IMR-90 (cell line): ENCODE data around the gene CEMIP2. TPM values are rescaled to one million over a fixed set of nuclear protein-coding genes. Genes with fewer than 3 reads are reported as not detected.
A peak's percentile ranks its signal among the peaks of the same experiment; 100 is the strongest.

Source experiments
- ATAC-seq: fragments of 200-7000 bp; cut with Tn5 transposase; 2 replicates; pipeline ENCODE4 v1.9.1; 2020; ENCODE audit warnings: low read depth, mild to moderate bottlenecking, moderate library complexity
- BruUV-seq: library from RNA; stranded (reverse); fragments of 400-500 nt; replicated peaks from 2 replicates; lab custom pipeline; 2021; lab: Mats Ljungman, UMichigan
- CTCF ChIA-PET: fragments of 300-600 bp; formaldehyde crosslinking; extraction: SDS; loops from one replicate; lab custom pipeline; 2021; ENCODE audit warnings: antibody characterized with exemption; lab: Yijun Ruan, JAX
- POLR2A ChIA-PET: fragments of 300-600 bp; sonication (Branson Sonifier 250); formaldehyde crosslinking; loops from one replicate; lab custom pipeline; 2022; ENCODE audit warnings: antibody characterized with exemption; ENCODE audit not compliant: unreplicated experiment; lab: Charles Lee
- DNase-seq: peaks from one replicate; pipeline ENCODE4 v3.0.0; 2013
- H2AFZ ChIP-seq: replicated peaks from 2 replicates; pipeline ENCODE3; 2013; ENCODE audit warnings: low read length, mild to moderate bottlenecking; ENCODE audit not compliant: poor library complexity
- H2AK5ac ChIP-seq: 2 replicates; pipeline ENCODE4 v1.6.1; 2013; ENCODE audit warnings: low read depth, low read length, inconsistent platforms
- H2AK9ac ChIP-seq: replicated peaks from 2 replicates; pipeline ENCODE3; 2013; ENCODE audit warnings: mild to moderate bottlenecking, low read depth, low read length, moderate library complexity; ENCODE audit not compliant: poor library complexity
- H2BK120ac ChIP-seq: 2 replicates; pipeline ENCODE4 v1.6.1; 2013; ENCODE audit warnings: low read depth, low read length, inconsistent platforms
- H2BK15ac ChIP-seq: 3 replicates; pipeline ENCODE4 v1.6.1; 2013; ENCODE audit warnings: low read depth, low read length, inconsistent platforms
- H2BK20ac ChIP-seq: 2 replicates; pipeline ENCODE4 v1.6.1; 2013; ENCODE audit warnings: low read depth, mild to moderate bottlenecking, inconsistent platforms, low read length, moderate library complexity
- H2BK5ac ChIP-seq: 2 replicates; pipeline ENCODE4 v1.6.1; 2013; ENCODE audit warnings: mild to moderate bottlenecking, low read depth, low read length, inconsistent platforms; ENCODE audit not compliant: poor library complexity, severe bottlenecking
- H3K14ac ChIP-seq: replicated peaks from 2 replicates; pipeline ENCODE4 v1.6.1; 2013; ENCODE audit warnings: low read depth, low read length, inconsistent platforms
- H3K18ac ChIP-seq: 2 replicates; pipeline ENCODE4 v1.6.1; 2013; ENCODE audit warnings: low read depth, low read length, control low read depth
- H3K23ac ChIP-seq: 2 replicates; pipeline ENCODE4 v1.6.1; 2013; ENCODE audit warnings: low read depth, low read length, inconsistent platforms
- H3K27ac ChIP-seq: 2 replicates; pipeline ENCODE4 v1.5.1; 2013; ENCODE audit warnings: mild to moderate bottlenecking, control low read depth, low read length; ENCODE audit not compliant: insufficient read depth
- H3K27me3 ChIP-seq: 2 replicates; pipeline ENCODE4 v1.6.1; 2013; ENCODE audit warnings: low read length; ENCODE audit not compliant: control insufficient read depth, insufficient read depth
- H3K36me3 ChIP-seq: 2 replicates; pipeline ENCODE4 v1.6.1; 2013; ENCODE audit warnings: low read length, mixed read lengths; ENCODE audit not compliant: control insufficient read depth, insufficient read depth
- H3K4ac ChIP-seq: 2 replicates; pipeline ENCODE4 v1.6.1; 2013; ENCODE audit warnings: low read depth, low read length, inconsistent platforms
- H3K4me1 ChIP-seq: 2 replicates; pipeline ENCODE4 v1.6.1; 2013; ENCODE audit warnings: low read length, mixed read lengths; ENCODE audit not compliant: control insufficient read depth, insufficient read depth
- H3K4me2 ChIP-seq: 2 replicates; pipeline ENCODE4 v1.6.1; 2013; ENCODE audit warnings: low read depth, mild to moderate bottlenecking, control low read depth, low read length, moderate library complexity
- H3K4me3 ChIP-seq: 2 replicates; pipeline ENCODE4 v1.5.1; 2013; ENCODE audit warnings: low read depth, mild to moderate bottlenecking, control low read depth, low read length, moderate library complexity; ENCODE audit not compliant: insufficient read depth
- H3K56ac ChIP-seq: 2 replicates; pipeline ENCODE4 v1.6.1; 2013; ENCODE audit warnings: low read length, inconsistent platforms; ENCODE audit not compliant: insufficient read depth; ENCODE audit errors: extremely low read depth
- H3K79me1 ChIP-seq, 2 experiments: 2 replicates each; pipeline ENCODE4 v1.6.1; 2013; ENCODE audit warnings: low read length in 2 of 2, inconsistent platforms in 1 of 2, low read depth in 1 of 2
- H3K9ac ChIP-seq: 2 replicates; pipeline ENCODE4 v1.6.1; 2013; ENCODE audit warnings: low read depth, low read length, control low read depth
- H3K9me1 ChIP-seq: 2 replicates; pipeline ENCODE4 v1.6.1; 2013; ENCODE audit warnings: low read length, inconsistent platforms; ENCODE audit not compliant: insufficient read depth
- H3K9me3 ChIP-seq: 2 replicates; pipeline ENCODE4 v1.6.1; 2013; ENCODE audit warnings: low read length; ENCODE audit not compliant: control insufficient read depth, insufficient read depth
- H4K20me1 ChIP-seq: 2 replicates; pipeline ENCODE4 v1.6.1; 2013; ENCODE audit warnings: low read length, inconsistent platforms; ENCODE audit not compliant: insufficient read depth
- H4K5ac ChIP-seq: 2 replicates; pipeline ENCODE4 v1.6.1; 2013; ENCODE audit warnings: mild to moderate bottlenecking, low read depth, low read length, control low read depth
- H4K8ac ChIP-seq, 2 experiments: 2 replicates each; pipeline ENCODE4 v1.6.1; 2013; ENCODE audit warnings: low read depth in 2 of 2, low read length in 2 of 2, control low read depth in 1 of 2, inconsistent platforms in 1 of 2
- H4K91ac ChIP-seq: 2 replicates; pipeline ENCODE4 v1.6.1; 2013; ENCODE audit warnings: low read depth, low read length, inconsistent platforms; ENCODE audit not compliant: insufficient read depth
- CEBPB ChIP-seq: IDR thresholded peaks from 2 replicates; pipeline ENCODE4 v1.6.1; 2012; ENCODE audit warnings: low read depth, low read length, improper control_type of control experiment
- ELK1 ChIP-seq: fragments of 150-350 bp; IDR thresholded peaks from 2 replicates; pipeline ENCODE4 v1.6.1; 2016; ENCODE audit warnings: low read depth, mild to moderate bottlenecking, low read length, moderate library complexity, borderline replicate concordance
- FOS ChIP-seq: fragments of 150-350 bp; IDR thresholded peaks from 2 replicates; pipeline ENCODE4 v1.6.1; 2016; ENCODE audit warnings: low read depth, low read length
- MAZ ChIP-seq: IDR thresholded peaks from 2 replicates; pipeline ENCODE4 v1.6.1; 2012; ENCODE audit warnings: low read depth, mild to moderate bottlenecking, low read length, improper control_type of control experiment, moderate library complexity, borderline replicate concordance
- RCOR1 ChIP-seq: IDR thresholded peaks from 2 replicates; pipeline ENCODE4 v1.6.1; 2012; ENCODE audit warnings: mild to moderate bottlenecking, low read length, improper control_type of control experiment; ENCODE audit not compliant: insufficient replicate concordance
- WGBS, 2 experiments: methylation state at CpG; one replicate each; pipeline versions ENCODE4 v1.1.5 to v1.1.7; 2013; ENCODE audit warnings: missing lambda C conversion rate in 2 of 2; ENCODE audit not compliant: insufficient read length in 1 of 2; ENCODE audit errors: extremely low coverage in 2 of 2; 5-methylcytosine and 5-hydroxymethylcytosine counted together
- dilution Hi-C: fragments of 300-500 bp; cut with HindIII; formaldehyde crosslinking; loops from one replicate; pipeline ENCODE4 v1.14.3; 2018; ENCODE audit warnings: low sequenced_read_pairs; ENCODE audit not compliant: unreplicated experiment
- in situ Hi-C: fragments of 300-500 bp; cut with MboI; formaldehyde crosslinking; loops from 3 replicates; pipeline ENCODE4 v1.14.3; 2019; ENCODE audit warnings: low sequenced_read_pairs, inconsistent platforms, mixed read lengths
- intact Hi-C: fragments of 100-400 bp; cut with micrococcal nuclease; formaldehyde crosslinking; loops from 2 replicates; pipeline ENCODE4 v1.10.0; 2022
- polyA plus RNA-seq, 3 experiments: library from polyadenylated mRNA; depleted of rRNA; stranded (reverse); fragments of >200 nt; gene quantifications; 2 replicates each; pipeline ENCODE4 v1.2.3, GENCODE V29; 2012; ENCODE audit warnings: low replicate concordance in 1 of 3
- total RNA-seq: library from RNA; depleted of rRNA; stranded (reverse); fragments of >200 nt; gene quantifications from 2 replicates; pipeline ENCODE4 v1.2.3, GENCODE V29; 2012
- TF ChIP-seq, protein P1 (sequence below): fragments of 150-350 bp; IDR thresholded peaks from 2 replicates; pipeline ENCODE4 v1.6.1; 2017; ENCODE audit warnings: mild to moderate bottlenecking, antibody characterized with exemption, low read length, low read depth

The CEMIP2 gene
- total and polyA plus RNA-seq, 2 of the 4 experiments (the other 2 are of a cell fraction), result 65.2 to 67.4 TPM

GRCh38 chr9:71726723-71727122, 41.6 kb downstream of the CEMIP2 start (continued):
- TF ChIP-seq FOS, result no peak
- TF ChIP-seq, protein P1, sequence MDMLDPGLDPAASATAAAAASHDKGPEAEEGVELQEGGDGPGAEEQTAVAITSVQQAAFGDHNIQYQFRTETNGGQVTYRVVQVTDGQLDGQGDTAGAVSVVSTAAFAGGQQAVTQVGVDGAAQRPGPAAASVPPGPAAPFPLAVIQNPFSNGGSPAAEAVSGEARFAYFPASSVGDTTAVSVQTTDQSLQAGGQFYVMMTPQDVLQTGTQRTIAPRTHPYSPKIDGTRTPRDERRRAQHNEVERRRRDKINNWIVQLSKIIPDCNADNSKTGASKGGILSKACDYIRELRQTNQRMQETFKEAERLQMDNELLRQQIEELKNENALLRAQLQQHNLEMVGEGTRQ, result no peak

GRCh38 chr9:71725590-71726338, 42.5 kb downstream of the CEMIP2 start:
- Histone ChIP-seq H2BK120ac (no peak overlapping the region), H3K14ac (no peak overlapping the region), H2AK5ac (no peak overlapping the region), H3K56ac (no peak overlapping the region), H3K4me1 (peaks cover 8% of the 10 kb centered on the region), H3K18ac (no peak overlapping the region), H3K27ac (no peak overlapping the region), H3K9ac (no peak overlapping the region), H3K9me3 (no peaks in the 10 kb centered on the region), H3K23ac (no peak overlapping the region), H2BK20ac (no peak overlapping the region), H3K79me1 (peaks cover 9 to 39% of the 10 kb centered on the region in 2 experiments), H3K4me2 (no peak overlapping the region; the same call in 1 of the 2 replicates), H4K91ac (no peak overlapping the region), H4K5ac (no peak overlapping the region), H3K27me3 (no peaks in the 10 kb centered on the region), H3K9me1 (peaks cover 8% of the 10 kb centered on the region), H2BK5ac (peak overlapping the region; percentile 50), H3K4ac (no peak overlapping the region), H2BK15ac (no peak overlapping the region), H4K8ac (no peak overlapping the region), H2AFZ (no peak overlapping the region), H3K36me3 (peaks cover 23% of the 10 kb centered on the region), H2AK9ac (no peak overlapping the region), H4K20me1 (no peaks in the 10 kb centered on the region), H3K4me3 (no peak overlapping the region)
- DNase-seq (peak; percentile 90), ATAC-seq (peak; percentile 53)
- peak; percentile 91 for TF ChIP-seq CEBPB
- peak; percentile 69 for TF ChIP-seq RCOR1
- no peak for TF ChIP-seq ELK1
- TF ChIP-seq FOS, result peak; percentile 79
- TF ChIP-seq MAZ, result no peak
- in situ Hi-C loops (loop anchor here (25.0 kb wide), 3 partner anchors 837 to 1438 kb away; no protein-coding TSS in a partner anchor), dilution Hi-C loops (no loop called here), intact Hi-C loops (no loop called here)
- no CpG with 5 or more reads among the region's 5 CpGs for WGBS, 2 experiments
- POLR2A ChIA-PET, result no interaction called here
- no TSS peak for BruUV-seq
- CTCF ChIA-PET, result no interaction called here
